ENCODE data around the gene SLC34A3. TPM values are rescaled to one million over a fixed set of nuclear protein-coding genes. Genes with fewer than 3 reads are reported as not detected.

SLC34A3 gene
- total RNA-seq, 1 donor from 2014 or later = not detected

GRCh38 chr9:137232101-137232500 is 1.4 kb downstream of the SLC34A3 start:
- no peak overlapping the region for H3K4me3 Mint-ChIP-seq
- H3K4me1 ChIP-seq = peaks cover 6% of the 10 kb centered on the region
- no peak overlapping the region for H3K4me3 ChIP-seq
- H3K9me3 ChIP-seq (ENCODE audit: low read depth) = no peaks in the 10 kb centered on the region
- no peak overlapping the region for H3K4me2 ChIP-seq
- H3K9ac ChIP-seq = no peak overlapping the region
- TF ChIP-seq EZH2phosphoT487 (IDR thresholded peaks at IDR 0.05) (no peak), EZH2 (IDR thresholded peaks at IDR 0.05) (no peak), CTCF (IDR thresholded peaks at IDR 0.05) (no peak)
- peaks cover 3% of the 10 kb centered on the region for H3K4me1 Mint-ChIP-seq
- H2AFZ ChIP-seq (replicated peaks) = no peak overlapping the region
- H3K36me3 ChIP-seq = no peaks in the 10 kb centered on the region
- H3K27ac ChIP-seq = no peak overlapping the region
- no peaks in the 10 kb centered on the region for H3K9me3 Mint-ChIP-seq
- no peak for DNase-seq (ENCODE audit: low spot score)
- H3F3A ChIP-seq (ENCODE audit: low read depth) = no peaks in the 10 kb centered on the region
- H4K20me1 ChIP-seq (ENCODE audit: low read depth) = peaks cover 11% of the 10 kb centered on the region
- peaks cover 6% of the 10 kb centered on the region for H3K27me3 Mint-ChIP-seq (ENCODE audit: insufficient read depth, low read depth)
- no peaks in the 10 kb centered on the region for H3K36me3 Mint-ChIP-seq
- no peaks in the 10 kb centered on the region for H3K79me2 ChIP-seq (ENCODE audit: low read depth)
- no peak overlapping the region for H3K27ac Mint-ChIP-seq
- no peaks in the 10 kb centered on the region for H3K27me3 ChIP-seq

- Mint-ChIP-seq H3K27ac (no peak overlapping the region), H3K27me3 (ENCODE audit: insufficient read depth, low read depth) (peaks cover 4% of the 10 kb centered on the region), H3K36me3 (no peaks in the 10 kb centered on the region), H3K4me1 (peaks cover 2% of the 10 kb centered on the region), H3K9me3 (no peaks in the 10 kb centered on the region), H3K4me3 (no peak overlapping the region)
- H3K4me3 ChIP-seq = no peak overlapping the region
- H3K36me3 ChIP-seq = no peaks in the 10 kb centered on the region
- no peak overlapping the region for H3K9ac ChIP-seq
- H3K27me3 ChIP-seq = no peaks in the 10 kb centered on the region
- no peak overlapping the region for H3K4me2 ChIP-seq
- H4K20me1 ChIP-seq (ENCODE audit: low read depth) = peaks cover 15% of the 10 kb centered on the region
- DNase-seq (ENCODE audit: low spot score) = no peak
- H3K9me3 ChIP-seq (ENCODE audit: low read depth) = no peaks in the 10 kb centered on the region
- no peak for TF ChIP-seq EZH2phosphoT487 (IDR thresholded peaks at IDR 0.05)
- TF ChIP-seq CTCF (IDR thresholded peaks at IDR 0.05) = no peak
- no peak for TF ChIP-seq EZH2 (IDR thresholded peaks at IDR 0.05)
- no peaks in the 10 kb centered on the region for H3K79me2 ChIP-seq (ENCODE audit: low read depth)
- no peak overlapping the region for H3K27ac ChIP-seq
- H3K4me1 ChIP-seq = peaks cover 8% of the 10 kb centered on the region
- no peak overlapping the region for H2AFZ ChIP-seq (replicated peaks)
- H3F3A ChIP-seq (ENCODE audit: low read depth) = no peaks in the 10 kb centered on the region
Measured at GRCh38 chr9:137232510-137232909, 1.8 kb downstream of the SLC34A3 start.

- no peaks in the 10 kb centered on the region for H3K27me3 ChIP-seq
- no peaks in the 10 kb centered on the region for H3K4me1 Mint-ChIP-seq
Measured at GRCh38 chr9:137233143-137233980, 2.7 kb downstream of the SLC34A3 start.

More at GRCh38 chr9:137233143-137233980, 2.7 kb downstream of the SLC34A3 start:
- no peak overlapping the region for H3K4me2 ChIP-seq
- no peaks in the 10 kb centered on the region for H3K9me3 ChIP-seq (ENCODE audit: low read depth)
- no peak overlapping the region for H3K27ac ChIP-seq
- peaks cover 15% of the 10 kb centered on the region for H4K20me1 ChIP-seq (ENCODE audit: low read depth)
- Mint-ChIP-seq H3K27me3 (ENCODE audit: insufficient read depth, low read depth) (peaks cover 2% of the 10 kb centered on the region), H3K9me3 (no peaks in the 10 kb centered on the region), H3K4me3 (no peak overlapping the region), H3K36me3 (no peaks in the 10 kb centered on the region), H3K27ac (no peak overlapping the region)
- H2AFZ ChIP-seq (replicated peaks) = no peak overlapping the region
- no peak for DNase-seq (ENCODE audit: low spot score)
- H3K9ac ChIP-seq = no peak overlapping the region
- no peaks in the 10 kb centered on the region for H3K36me3 ChIP-seq
- TF ChIP-seq EZH2phosphoT487 (IDR thresholded peaks at IDR 0.05) = no peak
- TF ChIP-seq EZH2 (IDR thresholded peaks at IDR 0.05) = no peak
- TF ChIP-seq CTCF (IDR thresholded peaks at IDR 0.05) = no peak
- peaks cover 4% of the 10 kb centered on the region for H3F3A ChIP-seq (ENCODE audit: low read depth)
- no peaks in the 10 kb centered on the region for H3K79me2 ChIP-seq (ENCODE audit: low read depth)
- H3K4me3 ChIP-seq = no peak overlapping the region
- H3K4me1 ChIP-seq = peaks cover 8% of the 10 kb centered on the region

Data from neural progenitor cell (in vitro differentiated cells).